ENCODE measurements around the gene CYP4F8.

GRCh38 chr19:15623711-15624318, 8.8 kb downstream of the CYP4F8 start:
- TF ChIP-seq NR1H2 (CRISPR knock-in tag; IDR thresholded peaks at IDR 0.05) = no peak
- no peak for TF ChIP-seq JUN (CRISPR knock-in tag; IDR thresholded peaks at IDR 0.05)
- TF ChIP-seq, protein P1, sequence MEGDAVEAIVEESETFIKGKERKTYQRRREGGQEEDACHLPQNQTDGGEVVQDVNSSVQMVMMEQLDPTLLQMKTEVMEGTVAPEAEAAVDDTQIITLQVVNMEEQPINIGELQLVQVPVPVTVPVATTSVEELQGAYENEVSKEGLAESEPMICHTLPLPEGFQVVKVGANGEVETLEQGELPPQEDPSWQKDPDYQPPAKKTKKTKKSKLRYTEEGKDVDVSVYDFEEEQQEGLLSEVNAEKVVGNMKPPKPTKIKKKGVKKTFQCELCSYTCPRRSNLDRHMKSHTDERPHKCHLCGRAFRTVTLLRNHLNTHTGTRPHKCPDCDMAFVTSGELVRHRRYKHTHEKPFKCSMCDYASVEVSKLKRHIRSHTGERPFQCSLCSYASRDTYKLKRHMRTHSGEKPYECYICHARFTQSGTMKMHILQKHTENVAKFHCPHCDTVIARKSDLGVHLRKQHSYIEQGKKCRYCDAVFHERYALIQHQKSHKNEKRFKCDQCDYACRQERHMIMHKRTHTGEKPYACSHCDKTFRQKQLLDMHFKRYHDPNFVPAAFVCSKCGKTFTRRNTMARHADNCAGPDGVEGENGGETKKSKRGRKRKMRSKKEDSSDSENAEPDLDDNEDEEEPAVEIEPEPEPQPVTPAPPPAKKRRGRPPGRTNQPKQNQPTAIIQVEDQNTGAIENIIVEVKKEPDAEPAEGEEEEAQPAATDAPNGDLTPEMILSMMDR (IDR thresholded peaks at IDR 0.05) = no peak
- no peak for TF ChIP-seq GRHL2 (CRISPR knock-in tag; IDR thresholded peaks at IDR 0.05; ENCODE audit: insufficient replicate concordance, severe bottlenecking)
- TF ChIP-seq HMGXB4 (CRISPR knock-in tag; IDR thresholded peaks at IDR 0.05) = no peak
- TF ChIP-seq CREB1 (CRISPR knock-in tag; IDR thresholded peaks at IDR 0.05) = no peak
- TF ChIP-seq SP1 (CRISPR knock-in tag; conservative IDR thresholded peaks at IDR 0.05) = no peak
- TF ChIP-seq ZNF232 (CRISPR knock-in tag; IDR thresholded peaks at IDR 0.05) = no peak
- no peak for TF ChIP-seq RELA (CRISPR knock-in tag; IDR thresholded peaks at IDR 0.05; ENCODE audit: borderline replicate concordance)
- TF ChIP-seq NFE2L1 (CRISPR knock-in tag; IDR thresholded peaks at IDR 0.05) = no peak
- TF ChIP-seq PRRX2 (CRISPR knock-in tag; IDR thresholded peaks at IDR 0.05) = no peak

Data from WTC11 (cell line).